Measurements from ENCODE around the gene FUZ. TPM values are rescaled to one million over a fixed set of nuclear protein-coding genes. Genes with fewer than 3 reads are reported as not detected.

FUZ gene
- total and polyA plus RNA-seq, 12 donors = 7.6 to 72.5 (median 45.7) TPM

DNA sequence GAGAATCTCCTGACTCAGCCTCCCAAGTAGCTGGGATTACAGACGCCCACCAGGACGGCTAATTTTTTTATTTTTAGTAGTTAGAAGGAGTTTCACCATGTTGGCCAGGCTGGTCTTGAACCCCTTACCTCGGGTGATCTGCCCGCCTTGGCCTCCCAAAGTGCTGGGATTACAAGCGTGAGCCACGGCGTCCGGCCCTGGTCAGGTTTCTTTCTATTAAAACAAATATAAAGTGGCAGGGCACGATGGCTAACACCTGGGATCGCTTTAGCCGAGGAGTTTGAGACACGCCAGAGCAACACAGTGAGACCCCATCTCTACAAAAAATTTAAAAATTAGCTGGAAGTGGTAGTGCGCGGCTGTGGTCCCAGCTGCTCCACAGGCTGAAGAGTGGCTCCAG, 3.5 kb upstream of the FUZ start:
- TF ChIP-seq POLR2A (IDR thresholded peaks at IDR 0.05) = no peak
- Histone ChIP-seq H3K9me3 (replicated peaks in 1 of 3) (no peaks in the 10 kb centered on the region), H3K27me3 (no peaks in the 10 kb centered on the region), H3K36me3 (replicated peaks in 1 of 2) (no peaks in the 10 kb centered on the region), H3K4me1 (replicated peaks in 1 of 2) (peaks cover 31 to 44% of the 10 kb centered on the region in 2 donors), H3K27ac (peak overlapping the region in 4 of 5 donors; percentile 88 to 97 (median 94)), H3K4me3 (no peak overlapping the region)
- intact Hi-C loops (cut with DNase I) = no loop called here
- WGBS, 4 donors = 80 to 88% (median 82%) methylated on average over 14 of the region's 14 CpGs
- no peak for DNase-seq

DNA sequence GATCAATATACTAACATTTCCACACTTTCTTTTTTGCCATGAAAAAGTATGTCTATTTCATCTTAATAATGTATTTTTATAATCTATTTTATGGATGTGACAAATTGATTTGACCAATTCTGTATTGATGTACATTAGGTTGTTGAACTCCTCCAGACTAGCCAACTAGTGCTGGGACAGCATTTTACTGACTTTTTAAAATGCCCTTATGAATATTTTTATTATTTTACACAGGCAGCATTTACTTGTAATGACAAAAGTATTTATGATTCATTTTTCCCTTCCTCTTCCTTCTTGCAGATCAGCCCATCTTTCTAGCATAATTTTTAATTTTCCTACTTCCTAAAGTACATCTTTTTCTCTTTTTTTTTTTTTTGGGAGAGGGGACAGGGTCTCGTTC, 918 bp upstream of the FUZ start:
- TF ChIP-seq POLR2A (IDR thresholded peaks at IDR 0.05) = no peak
- TF ChIP-seq, protein P1, sequence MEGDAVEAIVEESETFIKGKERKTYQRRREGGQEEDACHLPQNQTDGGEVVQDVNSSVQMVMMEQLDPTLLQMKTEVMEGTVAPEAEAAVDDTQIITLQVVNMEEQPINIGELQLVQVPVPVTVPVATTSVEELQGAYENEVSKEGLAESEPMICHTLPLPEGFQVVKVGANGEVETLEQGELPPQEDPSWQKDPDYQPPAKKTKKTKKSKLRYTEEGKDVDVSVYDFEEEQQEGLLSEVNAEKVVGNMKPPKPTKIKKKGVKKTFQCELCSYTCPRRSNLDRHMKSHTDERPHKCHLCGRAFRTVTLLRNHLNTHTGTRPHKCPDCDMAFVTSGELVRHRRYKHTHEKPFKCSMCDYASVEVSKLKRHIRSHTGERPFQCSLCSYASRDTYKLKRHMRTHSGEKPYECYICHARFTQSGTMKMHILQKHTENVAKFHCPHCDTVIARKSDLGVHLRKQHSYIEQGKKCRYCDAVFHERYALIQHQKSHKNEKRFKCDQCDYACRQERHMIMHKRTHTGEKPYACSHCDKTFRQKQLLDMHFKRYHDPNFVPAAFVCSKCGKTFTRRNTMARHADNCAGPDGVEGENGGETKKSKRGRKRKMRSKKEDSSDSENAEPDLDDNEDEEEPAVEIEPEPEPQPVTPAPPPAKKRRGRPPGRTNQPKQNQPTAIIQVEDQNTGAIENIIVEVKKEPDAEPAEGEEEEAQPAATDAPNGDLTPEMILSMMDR (IDR thresholded peaks at IDR 0.05) = peak in 1 of 6 experiments; percentile 1
- 53 to 63% (median 60%) methylated on average over 1 of the region's 1 CpG for WGBS, 4 donors
- Histone ChIP-seq H3K27ac (peak overlapping the region in 3 of 5 donors; percentile 1 to 85 (median 85)), H3K4me1 (replicated peaks in 1 of 2) (peaks cover 17 to 30% of the 10 kb centered on the region in 2 donors), H3K9me3 (replicated peaks in 1 of 3) (no peaks in the 10 kb centered on the region), H3K36me3 (replicated peaks in 1 of 2) (no peaks in the 10 kb centered on the region), H3K4me3 (peak overlapping the region in 1 of 4 donors; percentile 80), H3K27me3 (no peaks in the 10 kb centered on the region)
- DNase-seq = no peak
- intact Hi-C loops (cut with DNase I) = no loop called here

DNA sequence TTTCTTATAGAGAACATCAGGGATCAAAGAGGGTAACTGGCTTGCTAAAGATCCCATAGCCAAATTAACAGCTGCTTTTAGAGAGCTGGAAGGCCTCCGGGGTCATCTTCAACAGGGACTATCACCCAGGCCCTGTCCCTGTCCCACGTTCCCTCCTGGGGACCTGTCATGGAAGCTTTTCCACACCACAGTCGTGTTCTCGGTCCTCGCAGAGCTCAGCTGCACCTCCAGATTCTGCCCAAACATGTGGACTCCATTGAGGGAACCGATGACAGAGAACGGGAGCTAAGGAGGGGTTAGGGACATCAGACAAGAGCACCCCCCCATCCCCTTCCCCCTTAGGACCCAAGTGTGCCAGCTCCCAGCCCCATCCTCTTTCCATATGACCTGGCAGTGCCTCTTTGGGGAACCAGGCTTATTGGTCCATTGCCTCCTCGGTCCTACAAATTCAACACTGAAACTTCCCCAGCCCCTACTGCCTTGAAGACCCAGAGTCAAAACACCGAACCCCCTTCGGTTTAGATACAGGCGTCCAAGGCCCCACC, 568 bp downstream of the FUZ start:
- no peak for TF ChIP-seq POLR2A (IDR thresholded peaks at IDR 0.05)
- TF ChIP-seq, protein P1 (IDR thresholded peaks at IDR 0.05) = no peak
- Histone ChIP-seq H3K4me1 (replicated peaks in 1 of 2) (peaks cover 14 to 32% of the 10 kb centered on the region in 2 donors), H3K27ac (peak overlapping the region in 4 of 5 donors; percentile 61 to 92 (median 78)), H3K4me3 (peak overlapping the region; percentile 63 to 100 (median 85)), H3K27me3 (no peaks in the 10 kb centered on the region), H3K36me3 (replicated peaks in 1 of 2) (no peaks in the 10 kb centered on the region), H3K9me3 (replicated peaks in 1 of 3) (no peaks in the 10 kb centered on the region)
- peak in 2 of 7 donors; percentile 23 to 32 for DNase-seq
- 43 to 73% (median 51%) methylated on average over 4 to 11 of the region's 11 CpGs for WGBS, 4 donors
- intact Hi-C loops (cut with DNase I) = no loop called here

DNA sequence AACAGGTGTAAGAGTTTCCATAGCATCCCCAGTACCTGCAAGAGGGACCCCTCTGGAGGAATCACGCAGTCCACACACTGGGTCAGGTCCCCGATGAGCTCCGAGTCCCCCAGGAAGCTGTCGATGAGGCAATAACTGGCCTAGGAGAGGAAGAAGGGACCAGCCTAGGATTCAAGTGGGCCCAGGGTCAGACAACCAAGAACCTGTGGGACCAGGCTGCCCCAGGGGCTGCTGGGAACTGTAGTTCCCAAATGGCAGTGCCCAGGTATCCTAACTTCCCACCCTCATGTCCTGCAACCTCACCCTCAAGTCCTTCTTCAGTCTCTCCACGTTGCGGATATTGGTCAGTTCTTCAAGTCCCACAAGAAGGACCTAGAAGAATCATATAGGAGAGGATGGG, 1.8 kb downstream of the FUZ start:
- peaks cover 11 to 32% of the 10 kb centered on the region in 2 donors for H3K4me1 ChIP-seq (replicated peaks in 1 of 2)
- no peak overlapping the region for H3K27ac ChIP-seq
- H3K9me3 ChIP-seq (replicated peaks in 1 of 3) = no peaks in the 10 kb centered on the region
- H3K27me3 ChIP-seq = no peaks in the 10 kb centered on the region
- TF ChIP-seq POLR2A (IDR thresholded peaks at IDR 0.05) = no peak
- TF ChIP-seq, protein P1 (IDR thresholded peaks at IDR 0.05) = no peak
- H3K4me3 ChIP-seq = no peak overlapping the region
- intact Hi-C loops (cut with DNase I) = no loop called here
- WGBS, 4 donors = 93 to 99% (median 95%) methylated on average over 6 of the region's 6 CpGs
- DNase-seq = no peak
- no peaks in the 10 kb centered on the region for H3K36me3 ChIP-seq (replicated peaks in 1 of 2)

DNA sequence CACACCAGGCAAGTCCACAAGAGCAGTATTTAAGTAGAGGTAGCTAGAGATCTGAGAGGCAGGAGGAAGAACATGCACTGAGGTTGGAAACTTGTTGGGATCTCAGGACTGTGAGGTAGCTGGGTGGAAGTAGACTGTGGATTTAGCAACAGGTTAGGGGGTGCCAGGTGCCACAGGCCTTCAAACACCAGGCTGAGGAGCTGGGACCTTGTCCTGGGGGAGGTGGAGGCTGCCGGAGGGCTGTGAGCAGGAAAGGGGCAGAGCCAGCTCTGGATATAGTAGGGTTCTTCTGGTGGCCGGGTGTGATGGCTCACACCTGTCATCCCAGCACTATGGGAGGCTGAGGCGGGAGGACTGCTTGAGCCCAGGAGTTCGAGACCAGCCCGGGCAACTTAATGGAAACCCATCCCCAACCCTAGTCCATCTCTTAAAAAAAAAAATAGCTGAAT, 3.1 kb downstream of the FUZ start:
- Histone ChIP-seq H3K4me1 (replicated peaks in 1 of 2) (peaks cover 11 to 32% of the 10 kb centered on the region in 2 donors), H3K4me3 (peak overlapping the region in 2 of 4 donors; percentile 61 to 77), H3K27me3 (no peaks in the 10 kb centered on the region), H3K27ac (peak overlapping the region; percentile 70 to 94 (median 93)), H3K9me3 (replicated peaks in 1 of 3) (no peaks in the 10 kb centered on the region), H3K36me3 (replicated peaks in 1 of 2) (peaks cover 0 to 8% of the 10 kb centered on the region in 2 donors)
- intact Hi-C loops (cut with DNase I) = loop anchor here in 1 of 2 donors (10.0 kb wide), 1 partner anchor 55 kb away; no protein-coding TSS in a partner anchor
- no peak for TF ChIP-seq POLR2A (IDR thresholded peaks at IDR 0.05)
- 74 to 92% (median 81%) methylated on average over 5 of the region's 5 CpGs for WGBS, 4 donors
- no peak for DNase-seq
